ENCODE data around the gene CYP26B1. TPM values are rescaled to one million over a fixed set of nuclear protein-coding genes. Genes with fewer than 3 reads are reported as not detected.

The CYP26B1 gene
- total and polyA plus RNA-seq, 4 donors: 0.47 to 1.8 (median 0.65) TPM

GRCh38 chr2:72085513-72085912 is 62.1 kb downstream of the CYP26B1 start:
- no peak for DNase-seq (ENCODE audit: low spot score)
- 91% methylated on average over 2 of the region's 2 CpGs for whole genome bisulfite sequencing
- H3K36me3 ChIP-seq (ENCODE audit: control insufficient read depth in 4 of 4, insufficient read depth in 3 of 4, low read depth in 1 of 4, low read length in 3 of 4): no peaks in the 10 kb centered on the region
- no peak for TF ChIP-seq SP1 (IDR thresholded peaks at IDR 0.05)
- no peak for TF ChIP-seq ZBTB33 (IDR thresholded peaks at IDR 0.05)
- no peak for TF ChIP-seq HNF4A (conservative IDR thresholded peaks at IDR 0.05)
- no peak for TF ChIP-seq NR2F2 (IDR thresholded peaks at IDR 0.05)
- no peak overlapping the region for H3K27ac ChIP-seq (ENCODE audit: low read depth in 1 of 2, low read length in 2 of 2)
- no peak overlapping the region for H3K9ac ChIP-seq (ENCODE audit: low read depth in 1 of 2, low read length in 2 of 2)
- H3K27me3 ChIP-seq (ENCODE audit: control insufficient read depth in 4 of 4, insufficient read depth in 4 of 4, low read length in 3 of 4): peaks cover 0 to 9% (median 0%) of the 10 kb centered on the region in 4 donors
- peaks cover 0 to 12% (median under 1%) of the 10 kb centered on the region in 4 donors for H3K9me3 ChIP-seq (ENCODE audit: control insufficient read depth in 4 of 4, low read length in 3 of 4)
- H3K4me1 ChIP-seq (ENCODE audit: control insufficient read depth in 4 of 4, insufficient read depth in 4 of 4, low read length in 3 of 4): no peaks in the 10 kb centered on the region
- no peak overlapping the region for H3K4me3 ChIP-seq (ENCODE audit: low read depth in 1 of 3, low read length in 3 of 3)

GRCh38 chr2:72085036-72085435 is 62.6 kb downstream of the CYP26B1 start:
- no peak overlapping the region for H3K27ac ChIP-seq (ENCODE audit: low read depth in 1 of 2, low read length in 2 of 2)
- H3K4me1 ChIP-seq (ENCODE audit: control insufficient read depth in 4 of 4, insufficient read depth in 4 of 4, low read length in 3 of 4): no peaks in the 10 kb centered on the region
- no peaks in the 10 kb centered on the region for H3K36me3 ChIP-seq (ENCODE audit: control insufficient read depth in 4 of 4, insufficient read depth in 3 of 4, low read depth in 1 of 4, low read length in 3 of 4)
- WGBS: 94% methylated on average over 10 of the region's 10 CpGs
- peaks cover 0 to 17% (median under 1%) of the 10 kb centered on the region in 4 donors for H3K9me3 ChIP-seq (ENCODE audit: control insufficient read depth in 4 of 4, low read length in 3 of 4)
- TF ChIP-seq ATF3 (IDR thresholded peaks at IDR 0.05) (no peak), RAD21 (IDR thresholded peaks at IDR 0.05) (no peak), RXRA (IDR thresholded peaks at IDR 0.05) (no peak), ZBTB33 (IDR thresholded peaks at IDR 0.05) (no peak), CTCF (IDR thresholded peaks at IDR 0.05; ENCODE audit: low read depth, low read length, missing input control) (no peak), TAF1 (conservative IDR thresholded peaks at IDR 0.05) (no peak), HNF4A (conservative IDR thresholded peaks at IDR 0.05) (no peak), YY1 (IDR thresholded peaks at IDR 0.05) (no peak), REST (IDR thresholded peaks at IDR 0.05) (no peak), FOXA2 (IDR thresholded peaks at IDR 0.05) (no peak), SP1 (IDR thresholded peaks at IDR 0.05) (no peak), HNF4G (IDR thresholded peaks at IDR 0.05) (no peak), FOXA1 (IDR thresholded peaks at IDR 0.05) (no peak), NR2F2 (IDR thresholded peaks at IDR 0.05) (no peak), GABPA (IDR thresholded peaks at IDR 0.05 in 1 of 2, conservative IDR thresholded peaks at IDR 0.05 in 1 of 2) (no peak)
- peaks cover 0 to 6% (median 0%) of the 10 kb centered on the region in 4 donors for H3K27me3 ChIP-seq (ENCODE audit: control insufficient read depth in 4 of 4, insufficient read depth in 4 of 4, low read length in 3 of 4)
- no peak overlapping the region for H3K4me3 ChIP-seq (ENCODE audit: low read depth in 1 of 3, low read length in 3 of 3)
- no peak for DNase-seq (ENCODE audit: low spot score)
- H3K9ac ChIP-seq (ENCODE audit: low read depth in 1 of 2, low read length in 2 of 2): no peak overlapping the region

All from liver (tissue), 9 donors.